CD4-positive, alpha-beta T cell treated with Interleukin-15 for 4 hours (primary cell): ENCODE data around the gene CEP19.
"Not testable (repeated sequence)": the region's sequence is repeated elsewhere in the genome, so short reads cannot be mapped to it uniquely, and the experiment has no call there.

Experiments used
- DNase-seq: peaks from one replicate; pipeline ENCODE4 v3.0.0-alpha.2; 2020; ENCODE audit warnings: low spot score

The CEP19 gene

DNA sequence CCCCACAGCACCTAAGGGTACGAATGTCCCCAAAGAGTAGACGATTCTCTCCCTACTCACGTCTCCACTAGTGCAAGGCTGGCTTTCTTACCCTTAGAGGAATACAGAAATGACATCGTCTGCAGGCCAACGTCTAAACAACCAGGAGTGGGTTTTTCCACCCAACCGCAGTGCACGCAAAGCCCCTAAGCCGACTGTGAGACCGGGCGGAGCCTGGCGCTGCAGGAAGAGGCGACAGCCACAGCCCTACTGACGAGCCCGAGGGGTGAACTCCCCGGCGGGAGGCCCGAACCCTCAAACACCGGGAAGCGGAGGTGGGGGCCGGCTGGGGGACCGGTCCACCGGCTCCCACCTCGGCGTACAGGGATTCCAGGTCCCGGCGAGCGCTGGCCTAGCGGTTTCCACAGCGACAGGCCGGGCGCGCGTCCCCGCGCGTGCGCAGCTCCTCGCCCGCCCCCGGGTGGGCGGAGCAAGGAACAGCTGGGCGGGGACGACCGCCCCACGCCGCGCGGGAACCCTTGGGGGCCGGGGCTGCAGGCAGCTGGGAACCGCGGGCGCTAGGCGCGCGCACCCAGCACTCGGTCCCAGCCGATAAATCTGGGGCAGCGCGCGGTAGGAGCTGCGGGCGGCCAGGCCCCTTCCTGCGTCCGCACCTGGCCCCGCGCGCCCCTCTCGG lies at the start of gene CEP19, which contains the start of gene PIGX:
Gene CEP19 (minus strand): TSS at position 413 of the 676 bp plus-strand sequence. CDS start 3,593 bp downstream, outside the sequence.
Gene PIGX (plus strand): TSS at position 540 of the 676 bp plus-strand sequence.
- DNase-seq = peak; percentile 90

- DNase-seq = no peak
Measured at GRCh38 chr3:196757876-196758739, 46.1 kb upstream of the CEP19 start.

GRCh38 chr3:196756732-196757131 lies 44.7 kb upstream of the CEP19 start:
- DNase-seq = no peak

- DNase-seq = no peak
Measured at GRCh38 chr3:196754091-196754981, 42.3 kb upstream of the CEP19 start.

GRCh38 chr3:196753201-196753600 lies 41.2 kb upstream of the CEP19 start:
- DNase-seq = no peak

GRCh38 chr3:196749125-196749524 lies 37.1 kb upstream of the CEP19 start:
- no peak for DNase-seq

DNA sequence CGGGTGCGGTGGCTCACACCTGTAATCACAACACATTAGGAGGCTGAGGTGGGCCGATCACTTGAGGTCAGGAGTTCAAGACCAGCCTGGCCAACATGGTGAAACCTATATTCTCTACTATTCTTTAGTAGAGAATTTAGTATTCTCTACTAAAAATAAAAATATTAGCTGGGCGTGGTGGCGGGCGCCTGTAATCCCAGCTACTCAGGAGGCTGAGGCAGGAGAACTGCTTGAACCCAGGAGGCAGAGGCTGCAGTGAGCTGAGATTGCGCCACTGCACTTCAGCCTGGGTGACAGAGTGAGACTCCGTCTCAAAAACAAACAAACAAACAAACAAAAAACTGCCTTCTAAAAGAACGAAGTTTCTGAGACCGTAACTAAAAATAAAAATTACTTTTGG lies 31.5 kb upstream of the CEP19 start:
- DNase-seq = not testable (repeated sequence)

GRCh38 chr3:196741249-196741889 lies 29.3 kb upstream of the CEP19 start:
- DNase-seq = no peak

DNA sequence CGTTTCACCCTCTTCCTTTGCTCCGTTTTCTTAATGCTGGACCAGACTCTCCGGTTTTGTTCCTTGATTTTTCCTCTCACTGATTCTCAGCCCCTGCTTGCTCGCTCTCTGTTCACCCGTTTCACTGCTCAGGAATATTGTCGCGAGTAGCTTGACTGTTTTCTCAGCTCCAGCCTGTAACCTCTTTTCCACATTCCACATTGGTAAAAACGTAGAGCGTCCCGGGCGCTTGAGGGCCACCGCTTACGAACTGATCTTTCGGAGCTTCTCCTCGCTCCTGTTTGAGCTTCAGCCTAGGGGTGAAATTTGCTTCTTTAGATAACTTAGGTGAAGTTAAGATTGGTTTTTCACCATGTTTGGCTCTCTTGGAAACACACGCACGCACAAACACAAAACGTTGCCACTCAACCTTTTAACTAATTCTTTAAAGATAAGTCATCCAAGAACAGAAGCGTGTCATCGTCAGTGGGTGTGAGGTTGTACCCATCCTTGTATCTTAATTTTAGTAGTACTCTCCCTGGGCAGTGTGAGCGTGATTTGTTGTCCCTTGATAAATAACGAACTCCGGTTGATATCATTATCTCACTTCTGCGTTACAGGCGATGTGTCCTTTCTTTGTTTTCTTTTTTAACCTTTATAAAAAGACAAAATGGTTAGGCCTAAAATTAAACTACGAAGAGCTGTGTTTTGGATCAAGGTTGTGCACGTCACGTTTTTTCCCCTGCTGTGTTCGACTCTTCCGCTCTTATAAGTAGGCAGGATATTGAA lies 28.6 kb upstream of the CEP19 start:
- DNase-seq = peak; percentile 31

GRCh38 chr3:196739671-196740480 lies 27.8 kb upstream of the CEP19 start, which contains the start of gene PAK2:
Gene PAK2, plus strand, starts transcription at chr3:196739857. Its CDS starts 42,790 bp downstream, at chr3:196782647.
- DNase-seq = peak; percentile 90

GRCh38 chr3:196737655-196738054 lies 25.6 kb upstream of the CEP19 start:
- DNase-seq = no peak

DNA sequence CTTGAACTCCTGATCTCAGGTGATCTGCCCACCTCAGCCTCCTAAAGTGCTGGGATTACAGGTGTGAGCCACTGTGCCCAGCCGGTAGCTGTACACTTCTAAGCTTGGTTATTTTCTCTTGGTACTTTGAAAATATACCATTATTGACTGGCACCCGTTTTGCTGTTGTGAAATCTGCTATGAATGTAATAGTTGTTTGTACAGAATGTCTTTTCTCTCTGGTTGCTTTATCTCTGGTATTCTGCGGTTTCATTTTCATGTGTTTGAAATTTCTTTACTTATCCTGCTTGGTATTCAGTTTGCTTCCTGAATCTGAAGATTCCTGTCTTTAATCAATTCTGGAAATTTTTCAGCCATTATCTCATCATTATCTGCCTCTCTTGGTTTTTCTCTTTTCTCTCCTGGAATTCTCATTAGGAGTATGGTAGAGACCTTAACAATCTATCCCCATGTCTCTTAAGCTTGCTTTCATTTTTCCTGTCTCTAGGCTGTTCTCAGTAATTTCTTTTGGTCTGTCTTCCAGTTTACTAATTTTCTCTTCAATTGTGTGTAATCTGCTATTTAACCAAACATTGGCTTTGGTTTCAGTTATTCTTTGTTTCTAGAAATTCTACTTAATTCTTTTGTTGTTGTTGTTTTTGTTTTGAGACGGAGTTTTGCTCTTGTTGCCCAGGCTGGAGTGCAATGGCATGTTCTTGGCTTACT lies 24.8 kb upstream of the CEP19 start:
- no peak for DNase-seq

- no peak for DNase-seq
Measured at GRCh38 chr3:196735751-196736150, 23.7 kb upstream of the CEP19 start.

DNA sequence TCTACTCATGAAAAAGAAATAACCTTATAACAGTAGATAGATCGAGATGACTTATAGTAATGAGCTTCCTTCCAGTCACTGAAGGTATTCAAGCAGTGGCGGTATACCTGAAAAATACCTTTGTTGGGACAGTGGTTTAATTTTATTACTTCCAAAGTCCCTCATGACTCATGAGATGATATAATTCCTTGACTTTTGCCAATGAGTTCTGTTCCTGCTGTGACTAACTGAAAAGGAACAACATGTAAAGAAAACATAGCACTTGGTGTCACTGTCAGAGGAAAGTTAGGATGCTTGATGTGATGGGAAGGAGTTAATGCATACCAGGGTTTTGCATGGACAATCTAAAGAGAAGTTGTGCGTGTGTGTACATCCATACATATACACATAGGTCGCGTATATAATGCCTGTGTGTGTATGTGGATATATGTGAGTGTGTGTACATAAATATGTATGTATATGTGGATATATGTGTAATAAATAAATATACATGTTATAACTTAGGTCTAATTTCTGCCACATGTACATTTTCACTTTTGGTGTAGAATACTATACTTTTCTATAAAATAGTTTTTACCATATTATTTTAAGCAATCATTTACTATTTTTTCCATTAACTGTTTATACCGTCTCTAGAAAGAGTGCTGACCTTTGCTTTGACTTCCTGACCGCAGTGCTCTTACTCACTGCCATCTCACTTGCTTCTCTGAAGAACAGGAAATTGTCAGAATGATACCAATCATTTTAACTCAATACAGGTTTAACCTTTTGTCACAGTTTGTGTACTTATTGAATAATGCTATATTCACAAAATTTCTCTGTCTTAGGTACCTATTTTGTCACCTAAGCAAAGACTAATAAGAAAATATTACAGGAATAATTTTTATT lies 15.0 kb upstream of the CEP19 start:
- peak; percentile 59 for DNase-seq

- no peak for DNase-seq
Measured at GRCh38 chr3:196721097-196721496, 9.0 kb upstream of the CEP19 start.

DNA sequence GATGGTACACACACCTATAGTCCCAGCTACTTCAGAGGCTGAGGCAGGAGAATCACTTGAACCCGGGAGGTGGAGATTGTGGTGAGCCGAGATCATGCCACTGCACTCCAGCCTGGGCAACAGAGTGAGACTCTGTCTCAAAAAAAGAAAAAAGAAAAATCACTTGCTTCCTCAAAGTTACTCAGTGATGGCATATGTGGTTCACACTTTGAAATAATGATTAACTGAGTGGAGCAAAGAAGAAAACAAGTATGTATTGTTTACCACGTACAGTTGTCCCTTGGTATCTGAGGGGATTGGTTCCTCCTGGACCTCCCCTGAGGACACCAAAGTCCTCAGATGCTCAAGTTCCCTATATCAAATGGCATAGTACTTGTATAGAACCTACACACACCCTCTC lies 5.1 kb upstream of the CEP19 start:
- DNase-seq = not testable (repeated sequence)

GRCh38 chr3:196712514-196713413 lies 714 bp upstream of the CEP19 start:
- DNase-seq = peak; percentile 59
